ENCODE results near the gene PDIA6. TPM values are rescaled to one million over a fixed set of nuclear protein-coding genes. Genes with fewer than 3 reads are reported as not detected.

The PDIA6 gene
- total and polyA plus RNA-seq, 2 donors (not counting 3 experiments of a cell fraction or from before 2014, with no cell fraction given): 335 to 424 TPM

GRCh38 chr2:10860814-10861325 is 48.3 kb upstream of the PDIA6 start:
- DNase-seq (ENCODE audit: low read depth, low spot score) (no peak), FAIRE-seq (no peak)
- H3K9me3 ChIP-seq (replicated peaks; ENCODE audit: control insufficient read depth, insufficient read depth, low read length): no peaks in the 10 kb centered on the region
- no peak overlapping the region for H3K9ac ChIP-seq (replicated peaks; ENCODE audit: extremely low read depth, insufficient read depth, low read length)
- H2AFZ ChIP-seq (ENCODE audit: low read depth, low read length): no peak overlapping the region
- intact Hi-C loops (cut with micrococcal nuclease): no loop called here
- no peaks in the 10 kb centered on the region for H3K36me3 ChIP-seq (ENCODE audit: control insufficient read depth in 2 of 2, extremely low read depth in 1 of 2, insufficient read depth in 2 of 2, low read length in 2 of 2)
- TF ChIP-seq FOS (IDR thresholded peaks at IDR 0.05; ENCODE audit: borderline replicate concordance, insufficient read depth, low read length) (no peak), JUN (IDR thresholded peaks at IDR 0.05; ENCODE audit: borderline replicate concordance, insufficient read depth, insufficient read length, low read depth) (no peak), GATA2 (IDR thresholded peaks at IDR 0.05; ENCODE audit: insufficient read depth, insufficient read length, low read depth, low read length) (no peak), POLR2AphosphoS5 (IDR thresholded peaks at IDR 0.05; ENCODE audit: insufficient read depth, low read depth, low read length) (no peak), MAX (IDR thresholded peaks at IDR 0.05; ENCODE audit: insufficient read depth, insufficient read length) (no peak), POLR2A (IDR thresholded peaks at IDR 0.05; ENCODE audit: low read depth, low read length) (no peak), EZH2 (IDR thresholded peaks at IDR 0.05; ENCODE audit: borderline replicate concordance, low read depth, low read length, severe bottlenecking) (no peak), CTCF (IDR thresholded peaks at IDR 0.05; ENCODE audit: extremely low read depth in 1 of 2, insufficient read depth in 1 of 2, low read depth in 1 of 2, low read length in 2 of 2) (no peak), MYC (IDR thresholded peaks at IDR 0.05; ENCODE audit: low read depth, low read length) (no peak)
- POLR2A ChIA-PET: no interaction called here
- dilution Hi-C loops (cut with MboI; ENCODE audit: extremely low pct_ligation_motif_present, low sequenced_read_pairs): no loop called here
- peaks cover 0 to 7% of the 10 kb centered on the region in 2 experiments for H3K27me3 ChIP-seq (ENCODE audit: control insufficient read depth in 2 of 2, insufficient read depth in 2 of 2, low read length in 2 of 2)
- no peaks in the 10 kb centered on the region for H3K9me1 ChIP-seq (replicated peaks; ENCODE audit: control insufficient read depth, extremely low read depth, insufficient read depth, low read length)
- no peaks in the 10 kb centered on the region for H3K4me1 ChIP-seq (ENCODE audit: control insufficient read depth, extremely low read depth, insufficient read depth, low read length)
- H3K27ac ChIP-seq (ENCODE audit: insufficient read depth, low read depth, low read length): no peak overlapping the region
- CTCF ChIA-PET: no interaction called here
- H3K4me2 ChIP-seq (ENCODE audit: insufficient read depth, low read length): no peak overlapping the region
- no peak overlapping the region for H3K4me3 ChIP-seq (replicated peaks in 1 of 3; ENCODE audit: insufficient read depth in 1 of 3, low read depth in 1 of 3, low read length in 3 of 3)
- H4K20me1 ChIP-seq (replicated peaks; ENCODE audit: control insufficient read depth, extremely low read depth, insufficient read depth, low read length): no peaks in the 10 kb centered on the region
- no TSS peak for BruUV-seq (replicated peaks)
- no peaks in the 10 kb centered on the region for H3K79me2 ChIP-seq (ENCODE audit: control insufficient read depth, insufficient read depth, low read length)

Measured in endothelial cell of umbilical vein (primary cell).